BE2C (cell line): ENCODE results near the gene KRT6C.

ENCODE experiments used
- DNase-seq: peaks from one replicate; pipeline ENCODE4 v3.0.0-alpha.2; 2020
- H3K27me3 ChIP-seq: fragments of 250-450 bp; sonication (Bioruptor Pico); 2 replicates; pipeline ENCODE4 v1.5.1; 2020; ENCODE audit warnings: mild to moderate bottlenecking
- H3K36me3 ChIP-seq: fragments of 250-450 bp; sonication (Bioruptor Pico); 2 replicates; pipeline ENCODE4 v1.5.1; 2020; ENCODE audit warnings: mild to moderate bottlenecking
- H3K4me1 ChIP-seq: fragments of 250-450 bp; sonication (Bioruptor Pico); 2 replicates; pipeline ENCODE4 v1.5.1; 2020
- H3K4me3 ChIP-seq: 2 replicates; pipeline ENCODE4 v1.5.1; 2011; ENCODE audit warnings: low read depth, low read length
- H3K9me3 ChIP-seq: fragments of 250-450 bp; sonication (Bioruptor Pico); 2 replicates; pipeline ENCODE4 v1.5.1; 2020
- TF ChIP-seq, protein P1 (sequence below): IDR thresholded peaks from 2 replicates; pipeline ENCODE4 v1.5.1; 2012; ENCODE audit warnings: mild to moderate bottlenecking, low read depth, low read length

KRT6C gene

DNA sequence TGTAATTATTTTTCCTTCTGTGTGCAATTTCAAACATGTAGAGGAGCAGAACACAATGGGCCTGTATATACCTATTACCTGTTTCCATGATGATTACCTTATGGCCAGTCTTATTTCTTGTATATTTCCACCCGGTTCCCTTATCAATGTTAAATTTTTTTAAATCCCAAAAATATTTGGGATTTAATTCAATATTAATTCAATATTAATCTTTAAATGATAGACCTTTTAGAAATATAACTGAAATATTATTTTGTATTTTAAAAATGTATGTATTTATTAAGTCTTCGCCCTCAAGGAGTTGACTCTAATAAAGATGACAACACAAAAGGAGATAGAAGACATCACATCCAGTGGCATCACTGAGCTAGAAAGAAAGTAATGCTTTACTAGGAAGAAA is 607 bp upstream of the KRT6C start:
- TF ChIP-seq, protein P1, sequence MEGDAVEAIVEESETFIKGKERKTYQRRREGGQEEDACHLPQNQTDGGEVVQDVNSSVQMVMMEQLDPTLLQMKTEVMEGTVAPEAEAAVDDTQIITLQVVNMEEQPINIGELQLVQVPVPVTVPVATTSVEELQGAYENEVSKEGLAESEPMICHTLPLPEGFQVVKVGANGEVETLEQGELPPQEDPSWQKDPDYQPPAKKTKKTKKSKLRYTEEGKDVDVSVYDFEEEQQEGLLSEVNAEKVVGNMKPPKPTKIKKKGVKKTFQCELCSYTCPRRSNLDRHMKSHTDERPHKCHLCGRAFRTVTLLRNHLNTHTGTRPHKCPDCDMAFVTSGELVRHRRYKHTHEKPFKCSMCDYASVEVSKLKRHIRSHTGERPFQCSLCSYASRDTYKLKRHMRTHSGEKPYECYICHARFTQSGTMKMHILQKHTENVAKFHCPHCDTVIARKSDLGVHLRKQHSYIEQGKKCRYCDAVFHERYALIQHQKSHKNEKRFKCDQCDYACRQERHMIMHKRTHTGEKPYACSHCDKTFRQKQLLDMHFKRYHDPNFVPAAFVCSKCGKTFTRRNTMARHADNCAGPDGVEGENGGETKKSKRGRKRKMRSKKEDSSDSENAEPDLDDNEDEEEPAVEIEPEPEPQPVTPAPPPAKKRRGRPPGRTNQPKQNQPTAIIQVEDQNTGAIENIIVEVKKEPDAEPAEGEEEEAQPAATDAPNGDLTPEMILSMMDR, result no peak
- DNase-seq, result no peak
- H3K36me3 ChIP-seq, result no peaks in the 10 kb centered on the region
- H3K9me3 ChIP-seq, result no peaks in the 10 kb centered on the region
- H3K27me3 ChIP-seq, result peaks cover 16% of the 10 kb centered on the region
- no peak overlapping the region for H3K4me3 ChIP-seq
- H3K4me1 ChIP-seq, result no peaks in the 10 kb centered on the region

DNA sequence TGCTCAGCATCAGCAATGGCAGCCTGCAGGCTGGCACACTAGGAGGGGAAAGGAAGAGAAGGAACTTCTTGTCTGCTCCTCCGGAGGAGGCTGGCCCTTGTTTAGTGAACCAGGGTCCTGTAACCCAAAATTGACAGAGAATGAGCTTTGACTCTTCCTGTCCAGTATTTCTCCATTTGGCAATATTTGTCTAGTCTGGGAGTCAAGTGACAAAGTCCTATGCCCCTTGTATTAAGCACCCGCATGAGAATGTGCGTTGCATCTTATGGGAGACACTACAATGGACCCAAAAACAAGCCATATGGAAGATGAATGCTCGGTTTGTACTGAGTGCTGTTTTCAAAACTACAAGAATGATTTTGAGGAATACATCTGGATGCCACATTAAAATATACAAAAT is 3.8 kb downstream of the KRT6C start:
- Histone ChIP-seq H3K36me3 (no peaks in the 10 kb centered on the region), H3K27me3 (peaks cover 33% of the 10 kb centered on the region), H3K4me3 (no peak overlapping the region), H3K9me3 (no peaks in the 10 kb centered on the region), H3K4me1 (no peaks in the 10 kb centered on the region)
- DNase-seq, result no peak
- TF ChIP-seq, protein P1, result no peak

DNA sequence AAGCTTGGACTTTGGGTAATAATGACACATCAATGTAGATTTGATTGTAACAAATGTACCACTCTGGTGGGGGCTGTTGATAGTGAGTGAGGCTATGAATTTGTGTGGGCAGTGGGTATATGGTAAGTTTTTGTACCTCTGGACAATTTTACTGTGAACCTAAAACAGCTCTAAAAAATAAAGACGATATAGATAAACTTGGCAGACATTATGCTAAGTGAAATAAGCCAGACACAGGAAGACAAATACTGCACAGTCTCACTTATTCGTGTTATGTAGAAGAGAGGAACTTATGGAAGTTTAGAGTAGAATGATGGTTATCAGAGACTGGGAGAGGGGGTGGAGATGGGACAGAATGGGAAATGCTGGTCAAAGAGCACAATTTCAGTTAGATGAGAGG is 8.7 kb downstream of the KRT6C start:
- TF ChIP-seq, protein P1, result no peak
- H3K27me3 ChIP-seq, result peaks cover 31% of the 10 kb centered on the region
- H3K9me3 ChIP-seq, result no peaks in the 10 kb centered on the region

DNA sequence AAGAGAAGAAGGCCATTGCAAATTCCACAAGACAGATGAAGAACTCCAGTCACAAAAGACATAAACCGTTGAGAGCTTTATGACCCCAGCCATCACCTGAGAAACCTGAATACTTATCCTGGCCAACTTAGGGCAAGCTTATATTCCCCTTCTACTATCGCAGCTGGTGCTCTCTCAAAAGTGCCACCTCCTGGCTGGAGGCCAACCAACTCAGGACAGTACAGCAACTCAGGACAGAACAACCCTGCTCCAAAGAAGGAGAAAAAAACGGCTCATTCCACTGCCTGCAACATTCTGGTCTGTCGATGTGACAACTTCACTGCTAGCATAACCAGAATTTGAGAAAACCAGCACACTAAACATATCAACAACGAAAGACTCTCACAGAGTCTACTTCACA is 11.9 kb downstream of the KRT6C start:
- H3K27me3 ChIP-seq, result peaks cover 32% of the 10 kb centered on the region
- TF ChIP-seq, protein P1, result no peak
- no peaks in the 10 kb centered on the region for H3K4me1 ChIP-seq
- no peaks in the 10 kb centered on the region for H3K36me3 ChIP-seq
- no peak for DNase-seq
- H3K9me3 ChIP-seq, result no peaks in the 10 kb centered on the region
- H3K4me3 ChIP-seq, result no peak overlapping the region

More for the DNA sequence above, 8.7 kb downstream of the KRT6C start:
- no peak for DNase-seq
- Histone ChIP-seq H3K4me3 (no peak overlapping the region), H3K4me1 (no peaks in the 10 kb centered on the region), H3K36me3 (no peaks in the 10 kb centered on the region)

DNA sequence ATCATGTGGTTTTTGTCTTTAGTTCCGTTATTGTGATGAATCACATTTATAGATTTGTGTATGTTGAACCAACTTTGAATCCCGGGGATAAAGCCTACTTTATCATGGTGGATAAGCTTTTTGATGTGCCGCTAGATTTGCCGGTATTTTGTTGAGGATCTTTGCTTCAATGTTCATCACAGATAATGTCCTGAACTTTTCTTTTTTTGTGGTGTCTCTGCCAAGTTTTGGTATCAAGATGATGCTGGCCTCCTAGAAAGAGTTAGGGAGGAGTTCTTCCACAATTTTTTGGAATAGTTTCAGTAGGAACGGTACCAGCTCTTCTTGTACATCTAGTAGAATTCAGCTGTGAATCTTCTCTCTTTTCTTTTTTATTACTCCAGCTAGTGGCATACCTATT is 14.7 kb downstream of the KRT6C start:
- DNase-seq, result no peak
- H3K27me3 ChIP-seq, result peaks cover 36% of the 10 kb centered on the region
- no peaks in the 10 kb centered on the region for H3K9me3 ChIP-seq
- H3K36me3 ChIP-seq, result no peaks in the 10 kb centered on the region
- no peak overlapping the region for H3K4me3 ChIP-seq
- TF ChIP-seq, protein P1, result no peak
- H3K4me1 ChIP-seq, result no peaks in the 10 kb centered on the region

DNA sequence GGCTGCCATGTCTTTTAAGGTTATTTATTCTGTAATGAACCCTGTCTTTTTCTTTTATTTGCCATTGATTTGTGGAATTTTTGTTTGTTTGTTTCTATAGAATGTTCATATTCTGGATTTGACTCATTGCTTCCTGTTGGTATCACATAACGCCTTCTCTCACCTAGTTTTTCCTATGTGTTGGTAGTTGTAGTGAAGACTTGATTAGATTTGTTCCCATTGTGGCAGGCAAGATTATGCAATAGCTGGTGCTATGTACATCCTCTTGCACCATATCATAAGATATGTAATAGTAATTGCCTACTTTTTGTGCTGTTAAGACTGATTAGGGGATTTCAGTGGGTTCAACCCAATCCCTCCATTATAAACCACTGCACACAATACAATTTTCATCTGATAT is 17.8 kb downstream of the KRT6C start:
- TF ChIP-seq, protein P1, result no peak
- Histone ChIP-seq H3K9me3 (no peaks in the 10 kb centered on the region), H3K36me3 (no peaks in the 10 kb centered on the region), H3K27me3 (peaks cover 49% of the 10 kb centered on the region), H3K4me1 (no peaks in the 10 kb centered on the region), H3K4me3 (no peak overlapping the region)
- no peak for DNase-seq
